ENCODE measurements around the gene HS2ST1.

DNA sequence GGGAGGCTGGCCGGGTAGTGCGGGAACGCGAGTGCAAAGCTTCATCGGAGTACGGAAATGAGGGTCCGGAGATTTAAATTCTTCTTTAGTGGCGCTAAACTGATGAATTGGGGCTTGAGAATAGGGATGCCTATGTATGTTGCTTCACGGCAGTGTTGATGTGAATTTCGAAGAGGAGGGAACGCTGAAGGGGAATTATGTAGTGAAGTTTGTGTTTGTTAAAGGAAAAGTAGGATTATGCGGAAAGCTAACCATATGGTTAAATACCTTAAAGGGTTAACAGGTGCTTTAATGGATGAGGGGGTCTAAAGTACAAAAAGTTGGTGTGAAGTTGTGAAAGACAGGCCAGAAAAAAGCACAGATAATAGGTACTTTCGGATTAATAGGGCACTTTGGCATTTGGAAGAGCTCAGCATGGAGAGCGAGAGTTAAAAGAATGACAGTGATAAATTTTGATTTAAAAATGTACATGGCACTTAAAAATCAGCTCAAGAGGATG, 1.4 kb downstream of the HS2ST1 start:
- TF ChIP-seq, protein P1, sequence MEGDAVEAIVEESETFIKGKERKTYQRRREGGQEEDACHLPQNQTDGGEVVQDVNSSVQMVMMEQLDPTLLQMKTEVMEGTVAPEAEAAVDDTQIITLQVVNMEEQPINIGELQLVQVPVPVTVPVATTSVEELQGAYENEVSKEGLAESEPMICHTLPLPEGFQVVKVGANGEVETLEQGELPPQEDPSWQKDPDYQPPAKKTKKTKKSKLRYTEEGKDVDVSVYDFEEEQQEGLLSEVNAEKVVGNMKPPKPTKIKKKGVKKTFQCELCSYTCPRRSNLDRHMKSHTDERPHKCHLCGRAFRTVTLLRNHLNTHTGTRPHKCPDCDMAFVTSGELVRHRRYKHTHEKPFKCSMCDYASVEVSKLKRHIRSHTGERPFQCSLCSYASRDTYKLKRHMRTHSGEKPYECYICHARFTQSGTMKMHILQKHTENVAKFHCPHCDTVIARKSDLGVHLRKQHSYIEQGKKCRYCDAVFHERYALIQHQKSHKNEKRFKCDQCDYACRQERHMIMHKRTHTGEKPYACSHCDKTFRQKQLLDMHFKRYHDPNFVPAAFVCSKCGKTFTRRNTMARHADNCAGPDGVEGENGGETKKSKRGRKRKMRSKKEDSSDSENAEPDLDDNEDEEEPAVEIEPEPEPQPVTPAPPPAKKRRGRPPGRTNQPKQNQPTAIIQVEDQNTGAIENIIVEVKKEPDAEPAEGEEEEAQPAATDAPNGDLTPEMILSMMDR (IDR thresholded peaks at IDR 0.05; ENCODE audit: low read length), result no peak
- TF ChIP-seq EZH2 (IDR thresholded peaks at IDR 0.05; ENCODE audit: borderline replicate concordance, low read length), result no peak

All from OCI-LY1 (cell line).